H9 (cell line): ENCODE measurements around the gene VPS35L. TPM values are rescaled to one million over a fixed set of nuclear protein-coding genes. Genes with fewer than 3 reads are reported as not detected.

Source experiments
- DNase-seq: peaks from one replicate; pipeline ENCODE4 v3.0.0-alpha.2; 2017
- H2AFZ ChIP-seq: one replicate; pipeline ENCODE4 v1.6.1; 2013; ENCODE audit warnings: mild to moderate bottlenecking, low read length, control low read depth, moderate library complexity
- H2AK5ac ChIP-seq: 2 replicates; pipeline ENCODE4 v1.6.1; 2013; ENCODE audit warnings: low read length, control low read depth, mixed read lengths; ENCODE audit not compliant: insufficient read length
- H2BK120ac ChIP-seq: one replicate; pipeline ENCODE4 v1.6.1; 2013; ENCODE audit warnings: low read depth, mild to moderate bottlenecking, low read length, control low read depth, inconsistent platforms; ENCODE audit not compliant: poor library complexity, severe bottlenecking
- H2BK12ac ChIP-seq: 2 replicates; pipeline ENCODE4 v1.6.1; 2013; ENCODE audit warnings: low read length, control low read depth, mixed read lengths, low read depth; ENCODE audit not compliant: insufficient read length
- H2BK15ac ChIP-seq: 2 replicates; pipeline ENCODE4 v1.6.1; 2013; ENCODE audit warnings: low read depth, low read length, control low read depth
- H2BK20ac ChIP-seq: one replicate; pipeline ENCODE4 v1.6.1; 2013; ENCODE audit warnings: low read depth, mild to moderate bottlenecking, low read length, control low read depth, inconsistent platforms; ENCODE audit not compliant: poor library complexity, severe bottlenecking
- H2BK5ac ChIP-seq: 2 replicates; pipeline ENCODE4 v1.6.1; 2013; ENCODE audit warnings: low read length, control low read depth, mixed read lengths; ENCODE audit not compliant: insufficient read length
- H3K14ac ChIP-seq: 2 replicates; pipeline ENCODE4 v1.6.1; 2013; ENCODE audit warnings: low read length, control low read depth; ENCODE audit not compliant: insufficient read depth
- H3K18ac ChIP-seq: 2 replicates; pipeline ENCODE4 v1.6.1; 2013; ENCODE audit warnings: low read depth, mild to moderate bottlenecking, mixed read lengths, low read length, control low read depth; ENCODE audit not compliant: insufficient read length
- H3K23ac ChIP-seq: 2 replicates; pipeline ENCODE4 v1.6.1; 2013; ENCODE audit warnings: low read length, control low read depth, mixed read lengths, low read depth; ENCODE audit not compliant: insufficient read length
- H3K23me2 ChIP-seq: 2 replicates; pipeline ENCODE4 v1.6.1; 2013; ENCODE audit warnings: low read depth, mild to moderate bottlenecking, mixed read lengths, low read length, control low read depth; ENCODE audit not compliant: insufficient read length, poor library complexity, severe bottlenecking
- H3K27ac ChIP-seq: 2 replicates; pipeline ENCODE4 v1.5.1; 2013; ENCODE audit warnings: low read length, control low read depth, mixed read lengths, low read depth; ENCODE audit not compliant: insufficient read length
- H3K27me3 ChIP-seq: 2 replicates; pipeline ENCODE4 v1.6.1; 2013; ENCODE audit warnings: low read length, control low read depth, inconsistent platforms; ENCODE audit not compliant: insufficient read depth
- H3K4ac ChIP-seq: 2 replicates; pipeline ENCODE4 v1.6.1; 2013; ENCODE audit warnings: low read depth, mild to moderate bottlenecking, control low read depth, inconsistent platforms, low read length, moderate library complexity
- H3K4me1 ChIP-seq: 2 replicates; pipeline ENCODE4 v1.6.1; 2013; ENCODE audit warnings: low read length, control low read depth, inconsistent platforms; ENCODE audit not compliant: insufficient read depth
- H3K4me2 ChIP-seq: 2 replicates; pipeline ENCODE4 v1.6.1; 2013; ENCODE audit warnings: low read length, control low read depth, mixed read lengths; ENCODE audit not compliant: insufficient read length, insufficient read depth
- H3K56ac ChIP-seq: 2 replicates; pipeline ENCODE4 v1.6.1; 2013; ENCODE audit warnings: low read depth, mild to moderate bottlenecking, mixed read lengths, low read length, control low read depth; ENCODE audit not compliant: insufficient read length
- H3K79me1 ChIP-seq: 2 replicates; pipeline ENCODE4 v1.6.1; 2013; ENCODE audit warnings: low read depth, mild to moderate bottlenecking, moderate library complexity, low read length, control low read depth, inconsistent platforms; ENCODE audit not compliant: insufficient read depth, poor library complexity, severe bottlenecking
- H3K79me2 ChIP-seq: 2 replicates; pipeline ENCODE4 v1.6.1; 2013; ENCODE audit warnings: low read length, control low read depth, inconsistent platforms; ENCODE audit not compliant: insufficient read depth
- H3K9ac ChIP-seq: 2 replicates; pipeline ENCODE4 v1.6.1; 2013; ENCODE audit warnings: low read length, control low read depth, mixed read lengths; ENCODE audit not compliant: insufficient read length; ENCODE audit errors: extremely low read depth
- H3K9me3 ChIP-seq: one replicate; pipeline ENCODE4 v1.6.1; 2013; ENCODE audit warnings: low read depth, low read length, inconsistent platforms; ENCODE audit not compliant: control insufficient read depth
- H3T11ph ChIP-seq: one replicate; pipeline ENCODE4 v1.6.1; 2013; ENCODE audit warnings: mild to moderate bottlenecking, low read length, control low read depth, inconsistent platforms
- H4K20me1 ChIP-seq: one replicate; pipeline ENCODE4 v1.6.1; 2013; ENCODE audit not compliant: control insufficient read depth, insufficient read length, insufficient read depth
- H4K5ac ChIP-seq: 2 replicates; pipeline ENCODE4 v1.6.1; 2013; ENCODE audit warnings: low read depth, mild to moderate bottlenecking, mixed read lengths, low read length, control low read depth; ENCODE audit not compliant: insufficient read length
- H4K8ac ChIP-seq: replicated peaks from 2 replicates; pipeline ENCODE4 v1.6.1; 2013; ENCODE audit warnings: low read length, control low read depth, mixed read lengths, low read depth; ENCODE audit not compliant: insufficient read length
- H4K91ac ChIP-seq: 2 replicates; pipeline ENCODE4 v1.6.1; 2013; ENCODE audit warnings: low read depth, mild to moderate bottlenecking, moderate library complexity, mixed read lengths, low read length, control low read depth; ENCODE audit not compliant: insufficient read length
- H3K27ac Mint-ChIP-seq, 3 experiments: 2 replicates in 2 of 3; 3 replicates in 1 of 3; pipeline ENCODE4 v1.8.0; 2020 to 2021; ENCODE audit warnings: mixed read lengths in 3 of 3, mild to moderate bottlenecking in 1 of 3, moderate library complexity in 1 of 3
- H3K27me3 Mint-ChIP-seq: 2 replicates; pipeline ENCODE4 v1.8.0; 2021; ENCODE audit warnings: low read depth, mild to moderate bottlenecking, moderate library complexity, mixed read lengths
- H3K36me3 Mint-ChIP-seq, 3 experiments: 2 replicates in 2 of 3; 3 replicates in 1 of 3; pipeline ENCODE4 v1.8.0; 2020 to 2021; ENCODE audit warnings: low read depth in 3 of 3, mixed read lengths in 3 of 3; ENCODE audit not compliant: insufficient read depth in 1 of 3
- H3K4me1 Mint-ChIP-seq, 2 experiments: 2 replicates each; pipeline ENCODE4 v1.8.0; 2020; ENCODE audit warnings: mixed read lengths in 2 of 2
- H3K4me3 Mint-ChIP-seq, 2 experiments: 2 replicates in 1 of 2; 3 replicates in 1 of 2; pipeline ENCODE4 v1.8.0; 2020 to 2021; ENCODE audit warnings: mild to moderate bottlenecking in 2 of 2, mixed read lengths in 2 of 2, moderate library complexity in 1 of 2
- H3K9me3 Mint-ChIP-seq, 2 experiments: 2 replicates in 1 of 2; 3 replicates in 1 of 2; pipeline ENCODE4 v1.8.0; 2020; ENCODE audit warnings: mild to moderate bottlenecking in 2 of 2, mixed read lengths in 2 of 2, moderate library complexity in 1 of 2
- CTCF ChIP-seq: fragments of 200-600 bp; sonication (generic); conservative IDR thresholded peaks from 3 replicates; pipeline ENCODE4 v1.8.0; 2021; ENCODE audit warnings: antibody characterized with exemption, mild to moderate bottlenecking
- WGBS: extraction: QIAGEN DNeasy Blood & Tissue Kit; methylation state at CpG from one replicate; pipeline ENCODE4 v1.1.7; 2013; ENCODE audit warnings: missing lambda C conversion rate, low lambda C conversion rate, mixed read lengths; ENCODE audit not compliant: insufficient read length; ENCODE audit errors: extremely low coverage; 5-methylcytosine and 5-hydroxymethylcytosine counted together
- total RNA-seq: library from RNA; stranded (reverse); gene quantifications from 2 replicates; pipeline ENCODE4 v1.2.1, GENCODE V29; 2021

The VPS35L gene
- total RNA-seq, 1 experiment from 2014 or later: 58.4 TPM

GRCh38 chr16:19707569-19708295 is 152.2 kb downstream of the VPS35L start:
- no peak for DNase-seq
- Histone ChIP-seq H3K79me1 (peaks cover 2% of the 10 kb centered on the region), H4K91ac (no peak overlapping the region), H3K27me3 (no peaks in the 10 kb centered on the region), H4K20me1 (peaks cover 6% of the 10 kb centered on the region), H2BK5ac (no peak overlapping the region), H3T11ph (no peak overlapping the region), H3K23ac (no peak overlapping the region), H3K14ac (no peak overlapping the region; the same call in 1 of the 2 replicates), H3K56ac (no peak overlapping the region), H3K23me2 (no peaks in the 10 kb centered on the region), H3K4me1 (peaks cover 2% of the 10 kb centered on the region; the same call in 1 of the 2 replicates), H3K18ac (peak overlapping the region; percentile 19), H3K9me3 (no peaks in the 10 kb centered on the region), H2BK12ac (no peak overlapping the region), H2BK120ac (no peak overlapping the region), H3K4ac (no peak overlapping the region), H2AFZ (no peak overlapping the region), H3K4me2 (no peak overlapping the region), H4K5ac (no peak overlapping the region), H4K8ac (no peak overlapping the region), H3K79me2 (peaks cover 10% of the 10 kb centered on the region; the same call in 1 of the 2 replicates), H2BK15ac (no peak overlapping the region), H2BK20ac (no peak overlapping the region), H3K27ac (no peak overlapping the region), H3K9ac (no peak overlapping the region), H2AK5ac (no peak overlapping the region)
- Mint-ChIP-seq H3K9me3 (no peaks in the 10 kb centered on the region), H3K27ac (no peak overlapping the region; a peak in 2 of 7 replicates), H3K4me1 (peaks cover 39 to 55% of the 10 kb centered on the region in 2 experiments), H3K27me3 (no peaks in the 10 kb centered on the region), H3K36me3 (peaks cover 67 to 92% (median 85%) of the 10 kb centered on the region in 3 experiments), H3K4me3 (no peak overlapping the region)
- WGBS: no CpG with 5 or more reads among the region's 22 CpGs
- TF ChIP-seq CTCF: no peak
